Activated CD4-positive, alpha-beta T cell treated with anti-CD3 and anti-CD28 coated beads, Interleukin-2, amount 50 U/mL, for 4 hours (primary cell): ENCODE data around the gene EIF3L.

ENCODE experiments used
- DNase-seq, 2 experiments: peaks; one replicate each; pipeline ENCODE4 v3.0.0-alpha.2; 2020

EIF3L gene

DNA sequence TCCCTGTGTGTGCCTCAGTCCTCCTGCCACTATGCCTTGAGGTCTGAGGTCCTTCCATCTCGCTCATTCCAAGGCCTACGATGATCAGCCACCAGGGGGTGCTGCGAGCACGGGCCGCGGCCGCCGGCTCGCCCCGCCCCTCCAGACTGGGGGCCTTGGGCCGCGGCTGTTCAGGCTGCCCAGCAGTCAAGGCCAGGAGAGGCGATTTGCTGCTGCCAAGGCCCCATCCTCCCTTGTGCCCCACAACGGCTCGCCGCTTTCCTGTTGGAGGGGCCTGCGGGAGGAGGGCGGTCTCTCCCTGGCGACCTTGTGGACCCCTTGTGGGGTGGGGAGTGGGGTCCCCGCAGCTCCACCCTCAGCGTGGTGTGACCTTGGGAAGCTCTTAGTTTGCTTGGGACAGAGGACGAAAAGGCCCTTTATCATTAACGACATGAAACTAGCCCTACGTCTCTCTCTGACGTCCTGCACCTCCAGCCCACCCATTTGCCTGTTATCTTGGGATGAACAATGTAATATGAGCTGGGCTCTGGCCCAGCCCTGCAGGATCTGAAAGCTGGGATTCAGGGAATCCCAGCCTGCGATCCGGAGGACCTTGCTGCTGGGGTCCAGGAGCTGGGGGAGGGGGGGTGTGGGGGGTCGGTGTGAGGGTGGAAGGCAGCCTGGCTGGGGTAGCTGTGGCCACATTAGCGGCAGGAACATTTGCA is 31.4 kb upstream of the EIF3L start:
- peak; percentile 76 to 77 for DNase-seq

DNA sequence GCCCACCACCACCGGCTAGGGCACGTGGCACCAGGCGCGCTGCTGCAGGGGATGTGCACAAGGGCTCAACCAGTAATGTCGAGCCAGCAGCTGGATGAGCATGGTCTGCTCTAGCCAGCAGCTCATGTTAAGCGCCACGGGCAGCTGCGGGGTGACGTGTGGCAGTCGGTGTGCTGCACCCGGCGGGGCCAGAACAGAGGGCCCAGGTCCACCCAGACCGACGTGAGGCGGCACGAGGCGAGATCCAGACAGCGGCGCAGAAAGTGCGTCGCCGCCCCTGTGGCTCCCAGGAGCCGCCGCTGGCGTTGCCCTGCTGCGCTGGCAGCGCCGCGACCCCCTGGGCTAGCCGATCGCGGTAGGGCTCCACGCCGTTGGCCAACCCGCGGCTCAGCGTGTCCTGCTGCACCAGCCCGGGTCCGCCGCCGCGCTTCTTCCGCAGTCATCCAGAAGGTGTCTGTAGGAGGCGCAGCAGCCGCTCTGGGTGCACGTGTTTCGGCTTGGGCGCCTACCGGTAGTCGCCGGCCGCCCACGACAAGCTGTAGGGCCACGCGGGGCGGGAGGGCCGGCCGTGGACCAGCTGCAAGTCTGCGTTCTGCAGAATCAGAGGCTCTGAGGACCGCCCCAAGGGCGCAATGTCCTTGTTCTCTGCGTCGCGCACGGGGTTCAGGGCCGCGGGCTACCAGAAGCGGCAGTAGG is 30.7 kb upstream of the EIF3L start:
- DNase-seq, result peak; percentile 56 to 62

DNA sequence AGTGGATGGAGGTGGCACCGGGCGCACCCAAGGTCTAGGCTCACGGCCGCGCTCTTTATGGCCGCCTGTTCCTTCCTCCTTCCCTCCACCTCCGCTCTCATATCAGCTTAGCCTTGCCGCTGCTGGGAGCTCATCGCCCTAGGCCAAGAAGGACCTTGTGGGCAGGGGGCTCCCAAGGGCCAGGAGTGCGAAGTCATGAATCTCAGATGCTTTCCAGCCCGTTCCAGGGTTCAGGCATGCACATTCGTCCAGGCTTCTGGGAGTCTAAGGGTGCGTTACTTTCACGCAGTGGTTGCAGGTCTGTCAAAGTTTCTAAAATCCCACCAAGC is 30.1 kb upstream of the EIF3L start:
- no peak for DNase-seq

DNA sequence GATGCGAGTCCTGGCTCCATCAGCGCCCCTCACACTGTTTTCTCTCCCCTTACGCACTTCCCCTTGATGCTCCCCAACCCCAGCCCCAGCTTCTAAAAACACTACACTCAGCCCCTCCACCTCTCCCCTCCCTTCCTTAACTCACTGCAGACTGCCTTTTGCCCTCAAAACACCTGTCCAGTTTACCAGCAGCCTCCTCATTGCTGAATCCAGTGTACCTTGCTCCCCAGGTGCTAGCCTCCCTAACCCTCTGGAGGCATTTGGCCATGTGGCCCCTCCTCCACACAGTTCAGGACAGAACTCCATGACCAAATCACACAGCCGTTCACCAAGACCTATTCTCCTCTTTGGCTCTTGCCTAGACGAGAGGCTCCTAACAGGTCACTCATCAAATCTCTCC is 28.9 kb upstream of the EIF3L start:
- DNase-seq, result no peak

DNA sequence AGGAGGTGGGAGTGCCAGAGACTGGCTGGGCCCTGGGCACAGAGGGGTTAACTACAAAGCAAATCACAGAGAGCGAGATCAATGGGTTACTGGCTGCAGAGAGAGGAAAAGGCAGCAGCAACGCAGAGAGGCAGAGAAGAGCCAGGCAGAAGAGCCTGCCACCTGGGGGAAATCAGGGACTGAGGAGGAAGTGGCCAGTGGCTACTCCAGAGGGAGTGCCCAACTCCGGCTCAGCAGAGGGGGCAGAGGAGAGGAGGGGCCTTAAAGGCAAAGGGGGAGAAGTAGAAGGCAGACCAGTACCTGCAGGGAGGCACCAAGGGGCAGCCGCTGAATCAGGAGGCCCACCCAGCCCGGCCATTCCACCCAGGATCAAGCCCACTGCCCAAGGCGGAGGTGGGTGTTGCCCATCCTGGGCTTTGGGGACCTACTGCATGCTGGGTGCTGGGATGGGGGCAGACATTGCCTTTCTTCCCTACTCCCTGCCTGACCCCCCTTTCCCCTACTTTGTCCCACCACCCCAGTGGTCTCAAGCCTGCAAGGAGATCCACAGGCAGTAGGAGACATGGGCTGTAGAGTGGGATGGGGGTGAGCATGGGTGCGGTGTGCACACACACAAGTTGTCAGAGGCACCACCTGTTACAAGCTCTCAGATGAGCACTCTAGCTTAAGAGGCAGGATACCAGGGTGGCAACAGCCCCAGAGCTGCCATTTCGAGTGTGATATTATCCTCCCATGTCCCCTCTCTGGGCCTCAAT is 27.0 kb upstream of the EIF3L start:
- DNase-seq, result no peak

DNA sequence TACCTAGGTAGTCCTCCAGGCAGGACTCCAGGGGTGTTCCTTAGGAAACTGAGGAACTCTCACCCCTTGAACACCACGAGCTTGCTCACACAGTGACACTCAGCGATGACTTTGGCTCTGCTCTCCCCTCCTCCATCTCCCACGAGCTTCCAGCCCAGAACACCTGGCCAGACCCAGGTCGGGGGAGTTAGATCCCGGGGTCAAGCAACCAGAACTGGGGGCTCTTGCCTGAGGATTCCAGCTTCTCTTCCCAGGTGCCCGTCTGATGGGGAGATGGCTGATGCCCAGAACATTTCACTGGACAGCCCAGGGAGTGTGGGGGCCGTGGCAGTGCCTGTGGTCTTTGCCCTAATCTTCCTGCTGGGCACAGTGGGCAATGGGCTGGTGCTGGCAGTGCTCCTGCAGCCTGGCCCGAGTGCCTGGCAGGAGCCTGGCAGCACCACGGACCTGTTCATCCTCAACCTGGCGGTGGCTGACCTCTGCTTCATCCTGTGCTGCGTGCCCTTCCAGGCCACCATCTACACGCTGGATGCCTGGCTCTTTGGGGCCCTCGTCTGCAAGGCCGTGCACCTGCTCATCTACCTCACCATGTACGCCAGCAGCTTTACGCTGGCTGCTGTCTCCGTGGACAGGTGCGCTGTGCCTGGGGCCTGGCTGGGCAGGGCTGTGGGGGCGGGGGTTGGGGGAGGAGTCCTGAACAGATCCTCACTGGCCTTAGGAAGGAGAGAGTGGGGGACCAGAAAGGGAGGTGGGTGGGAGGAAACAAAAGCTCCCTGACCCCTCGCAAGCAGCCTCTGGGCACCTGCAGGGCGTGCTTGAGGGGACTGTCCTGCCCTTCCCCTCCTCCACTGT is 25.9 kb upstream of the EIF3L start, which contains the start of gene GALR3:
Gene GALR3 (plus strand): TSS at position 249 of the 852 bp plus-strand sequence. CDS start 25 bp downstream, at position 274.
- DNase-seq, result no peak

DNA sequence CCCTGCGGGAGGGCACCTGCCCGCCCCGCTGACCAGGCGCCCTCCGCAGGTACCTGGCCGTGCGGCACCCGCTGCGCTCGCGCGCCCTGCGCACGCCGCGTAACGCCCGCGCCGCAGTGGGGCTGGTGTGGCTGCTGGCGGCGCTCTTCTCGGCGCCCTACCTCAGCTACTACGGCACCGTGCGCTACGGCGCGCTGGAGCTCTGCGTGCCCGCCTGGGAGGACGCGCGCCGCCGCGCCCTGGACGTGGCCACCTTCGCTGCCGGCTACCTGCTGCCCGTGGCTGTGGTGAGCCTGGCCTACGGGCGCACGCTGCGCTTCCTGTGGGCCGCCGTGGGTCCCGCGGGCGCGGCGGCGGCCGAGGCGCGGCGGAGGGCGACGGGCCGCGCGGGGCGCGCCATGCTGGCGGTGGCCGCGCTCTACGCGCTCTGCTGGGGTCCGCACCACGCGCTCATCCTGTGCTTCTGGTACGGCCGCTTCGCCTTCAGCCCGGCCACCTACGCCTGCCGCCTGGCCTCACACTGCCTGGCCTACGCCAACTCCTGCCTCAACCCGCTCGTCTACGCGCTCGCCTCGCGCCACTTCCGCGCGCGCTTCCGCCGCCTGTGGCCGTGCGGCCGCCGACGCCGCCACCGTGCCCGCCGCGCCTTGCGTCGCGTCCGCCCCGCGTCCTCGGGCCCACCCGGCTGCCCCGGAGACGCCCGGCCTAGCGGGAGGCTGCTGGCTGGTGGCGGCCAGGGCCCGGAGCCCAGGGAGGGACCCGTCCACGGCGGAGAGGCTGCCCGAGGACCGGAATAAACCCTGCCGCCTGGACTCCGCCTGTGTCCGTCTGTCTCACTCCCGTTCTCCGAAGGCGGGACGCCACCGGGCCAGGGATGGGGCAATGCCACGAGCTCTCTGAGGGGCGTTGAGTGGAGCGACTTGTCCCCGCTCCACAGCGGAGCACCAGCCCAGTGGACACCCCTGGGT is 24.3 kb upstream of the EIF3L start:
- no peak for DNase-seq

DNA sequence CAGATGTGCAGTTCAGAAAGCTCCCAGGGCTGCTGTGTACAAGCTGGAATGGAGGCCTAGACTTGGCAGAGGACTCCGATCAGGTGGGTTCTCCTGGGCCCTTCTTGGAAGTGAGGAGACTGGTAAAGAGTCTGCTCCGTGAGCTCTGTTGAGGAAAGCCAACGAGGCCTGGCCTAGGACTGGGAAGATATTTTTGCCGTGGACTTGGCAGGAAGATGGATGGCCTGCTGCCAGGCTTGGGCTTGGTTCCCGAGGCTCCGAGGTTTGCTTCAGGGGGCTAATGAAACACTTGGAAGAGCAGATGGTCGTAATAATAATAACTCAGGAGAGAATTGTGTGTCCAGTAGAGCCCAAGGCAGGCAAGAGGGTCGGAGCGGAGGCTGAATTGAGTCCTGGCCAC is 22.2 kb upstream of the EIF3L start:
- DNase-seq, result no peak

DNA sequence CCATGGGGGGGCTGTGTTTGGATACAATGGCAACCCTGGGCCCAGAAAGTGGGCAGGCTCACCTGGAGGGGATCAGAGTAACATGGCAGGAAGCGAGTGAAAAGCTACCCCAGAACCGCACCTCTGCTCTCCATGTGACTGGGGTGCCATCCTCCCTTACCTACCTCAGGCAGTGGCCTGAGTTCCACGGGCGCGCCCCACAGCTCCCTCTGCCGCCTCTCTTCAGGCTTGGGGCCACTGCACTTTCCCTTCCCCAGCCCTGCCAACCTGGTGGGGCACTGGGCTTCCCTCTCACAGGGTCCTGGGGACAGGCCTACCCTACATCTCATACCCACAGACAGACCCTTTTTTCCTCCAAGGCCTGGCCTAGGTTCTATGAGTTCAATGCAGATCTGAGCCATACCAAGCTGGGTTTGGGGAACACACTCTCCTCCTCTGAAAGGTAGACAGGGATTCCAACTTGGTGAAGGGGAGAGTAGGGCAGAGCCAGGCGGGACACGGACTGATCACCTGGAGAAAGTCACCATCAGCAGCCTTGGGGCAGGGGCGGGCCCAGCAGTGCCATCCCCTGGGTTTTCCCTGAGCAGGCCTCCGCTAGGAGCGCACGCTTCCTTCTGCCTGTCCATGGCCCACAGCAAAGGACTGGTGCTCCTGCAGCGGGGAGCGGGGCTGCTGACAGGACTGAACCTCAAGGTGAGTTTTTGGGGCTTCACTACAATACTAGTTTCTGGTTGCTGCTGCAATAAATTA is 19.0 kb upstream of the EIF3L start:
- DNase-seq, result no peak

DNA sequence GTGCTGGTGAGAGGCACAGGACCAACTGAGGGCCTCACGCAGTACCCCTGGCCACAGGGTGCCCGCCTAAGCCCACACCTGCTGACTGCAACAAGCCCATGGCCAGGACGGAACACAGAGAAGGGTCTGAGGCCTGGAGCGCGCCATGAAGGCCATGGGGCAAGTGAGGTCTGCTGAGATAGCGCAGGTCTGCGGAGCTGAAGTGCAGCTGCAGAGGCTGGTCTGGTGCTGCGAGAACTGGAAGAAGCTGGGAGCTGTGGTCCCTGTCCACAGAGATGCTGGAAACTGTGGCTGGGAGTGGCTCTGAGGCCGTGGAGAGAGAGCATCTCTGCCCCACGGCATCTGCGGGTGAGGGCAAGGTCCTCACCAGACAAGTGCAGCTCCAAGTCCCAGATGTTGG is 17.7 kb upstream of the EIF3L start:
- no peak for DNase-seq

DNA sequence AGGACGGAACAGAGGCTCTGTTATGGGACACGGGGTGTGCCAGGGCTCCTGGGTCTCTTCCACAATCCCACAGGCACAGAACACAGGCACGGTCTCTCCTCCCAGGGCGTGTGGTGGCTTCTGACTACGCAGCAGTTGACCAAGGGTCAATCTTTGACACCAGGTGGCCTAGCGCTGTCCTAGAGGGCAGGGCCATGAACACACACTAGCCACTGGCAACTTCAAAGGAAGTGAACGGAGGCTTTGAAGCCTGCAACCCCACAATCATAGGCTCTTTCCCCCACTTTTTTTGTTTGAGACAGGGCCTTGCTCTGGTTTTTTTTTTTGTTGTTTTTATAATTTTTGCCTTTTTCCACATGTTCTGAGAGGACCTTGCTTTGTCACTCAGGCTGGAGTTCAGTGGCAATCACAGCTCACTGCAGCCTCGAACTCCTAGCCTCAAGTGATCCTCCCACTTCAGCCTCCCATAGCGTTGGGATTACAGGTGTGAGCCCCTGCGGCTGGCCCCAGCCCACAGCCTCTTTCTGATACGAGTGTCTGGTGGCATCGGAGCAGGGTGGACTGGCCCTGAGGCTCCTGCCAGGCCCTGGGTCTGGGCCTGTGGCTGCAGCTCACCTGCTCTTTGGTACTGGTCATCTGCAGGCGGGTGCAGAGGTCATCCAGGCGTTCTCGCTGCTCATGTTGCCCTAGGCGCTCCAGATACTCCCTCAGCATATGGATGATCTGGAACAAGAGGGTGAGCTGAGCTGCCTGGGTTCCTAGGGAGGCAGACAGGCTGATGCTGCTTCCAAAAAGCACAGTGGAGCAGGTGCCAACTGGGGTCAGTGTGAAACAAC is 17.0 kb upstream of the EIF3L start:
- no peak for DNase-seq

DNA sequence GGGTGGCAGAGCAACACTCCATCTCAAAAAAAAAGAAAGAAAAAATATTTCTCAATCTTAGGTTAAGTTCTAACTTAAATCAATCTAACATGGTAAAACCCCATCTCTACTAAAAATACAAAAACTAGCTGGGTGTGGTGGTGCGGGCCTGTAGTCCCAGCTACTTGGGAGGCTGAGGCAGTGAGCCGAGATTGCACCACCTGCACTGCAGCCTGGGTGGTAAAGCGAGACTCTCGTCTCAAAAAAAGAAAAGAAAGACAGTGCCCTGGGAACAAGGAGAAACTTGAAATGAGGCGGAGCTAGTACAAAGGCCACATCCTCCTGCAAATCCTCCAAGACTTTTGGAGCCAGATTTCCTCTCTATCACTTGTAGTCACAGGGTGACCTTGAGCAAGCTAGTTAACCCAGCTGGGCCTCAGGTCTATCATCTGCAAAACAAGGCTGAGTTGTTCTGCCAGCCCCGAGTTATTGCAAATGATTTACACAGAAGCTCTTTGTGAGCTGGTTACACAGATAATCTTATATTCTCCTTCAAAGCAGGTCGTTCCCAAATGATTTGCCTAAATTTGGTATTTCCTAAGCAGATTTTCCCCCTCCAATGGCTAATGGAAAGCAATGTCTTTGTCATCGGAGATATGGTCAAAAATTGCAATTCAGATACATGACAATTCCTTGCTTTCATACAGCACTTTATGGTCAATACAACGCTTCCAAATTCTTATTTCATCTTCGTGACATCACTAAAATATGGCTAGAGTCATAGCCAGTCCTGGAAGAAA is 7.0 kb upstream of the EIF3L start:
- DNase-seq, result no peak

DNA sequence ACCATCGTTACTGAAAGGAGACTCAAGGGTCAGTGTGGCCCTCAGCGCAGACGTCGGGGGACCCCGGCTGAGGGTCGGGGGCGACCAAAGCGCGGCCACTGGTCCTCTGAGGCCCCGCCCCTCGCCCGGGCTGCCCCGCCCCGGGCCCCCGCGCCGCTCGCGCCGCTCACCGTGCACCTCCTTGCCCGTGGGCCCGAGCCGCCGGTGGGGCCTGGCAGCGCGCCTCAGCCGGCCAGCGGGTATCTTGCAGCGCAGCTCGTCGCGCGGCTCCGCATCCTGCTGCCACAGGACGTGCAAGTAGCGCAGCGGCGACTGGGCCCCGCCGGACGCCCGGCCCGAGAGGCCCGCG is 5.5 kb upstream of the EIF3L start:
- peak in 1 of 2 experiments; percentile 7 for DNase-seq

DNA sequence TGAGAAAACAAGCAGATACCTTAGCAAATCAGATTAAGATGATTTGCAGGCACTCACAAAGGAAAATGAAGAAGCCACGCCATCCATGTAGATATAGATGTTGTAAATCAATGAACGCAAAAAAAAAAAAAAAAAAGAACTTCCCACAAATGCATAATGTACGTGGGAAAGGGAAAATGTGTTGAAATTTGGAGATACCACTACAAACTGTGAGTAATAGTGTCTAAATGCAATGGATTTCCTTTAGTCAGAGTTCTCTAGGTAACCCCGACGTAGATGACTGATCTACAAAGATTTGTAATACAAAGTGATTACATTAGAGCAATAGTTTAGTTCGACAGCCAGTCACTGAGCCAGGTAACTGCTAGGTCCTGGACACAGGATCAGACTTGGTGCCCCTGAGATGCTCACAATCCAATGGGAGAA is 4.3 kb upstream of the EIF3L start:
- DNase-seq, result no peak

DNA sequence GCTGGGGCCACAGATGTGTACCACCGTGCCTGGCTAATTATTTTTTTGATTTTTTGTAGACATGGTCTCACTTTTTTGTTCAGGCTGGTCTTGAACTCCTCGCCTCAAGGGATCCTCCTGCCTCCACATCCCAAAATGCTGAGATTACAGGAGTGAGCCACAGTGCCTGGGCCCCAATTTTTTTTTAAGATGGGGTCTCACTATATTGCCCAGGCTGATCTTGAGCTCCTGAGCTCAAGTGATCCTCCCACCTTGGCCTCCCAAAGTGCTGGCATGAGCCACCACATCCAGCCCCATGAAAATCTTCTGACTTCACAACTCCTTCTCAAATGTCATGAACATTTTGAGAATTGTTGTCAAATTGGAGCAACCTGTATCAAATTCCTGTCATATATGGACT is 2.8 kb upstream of the EIF3L start:
- DNase-seq, result no peak

DNA sequence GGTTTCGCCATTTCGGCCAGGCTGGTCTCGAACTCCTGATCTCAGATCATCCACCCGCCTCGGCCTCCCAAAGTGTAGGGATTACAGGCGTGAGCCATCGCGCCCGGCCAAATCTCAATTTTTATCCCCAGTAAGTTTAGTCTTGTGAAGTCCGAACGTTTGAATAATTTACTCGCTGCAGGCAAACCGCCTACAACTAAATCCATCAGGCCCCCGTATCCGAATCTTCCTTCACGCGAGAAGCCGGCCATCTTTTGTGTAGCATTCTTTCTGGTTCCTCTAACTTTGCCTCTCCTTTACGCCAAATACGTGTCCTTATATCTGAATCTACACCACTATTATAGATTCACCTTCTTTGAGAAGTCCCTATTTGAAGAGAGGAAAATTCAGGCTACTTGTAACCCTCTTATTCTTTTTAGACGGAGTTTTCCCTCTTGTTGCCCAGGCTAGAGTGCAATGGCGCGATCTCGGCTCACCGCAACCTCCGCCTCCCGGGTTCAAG is 581 bp upstream of the EIF3L start:
- no peak for DNase-seq

DNA sequence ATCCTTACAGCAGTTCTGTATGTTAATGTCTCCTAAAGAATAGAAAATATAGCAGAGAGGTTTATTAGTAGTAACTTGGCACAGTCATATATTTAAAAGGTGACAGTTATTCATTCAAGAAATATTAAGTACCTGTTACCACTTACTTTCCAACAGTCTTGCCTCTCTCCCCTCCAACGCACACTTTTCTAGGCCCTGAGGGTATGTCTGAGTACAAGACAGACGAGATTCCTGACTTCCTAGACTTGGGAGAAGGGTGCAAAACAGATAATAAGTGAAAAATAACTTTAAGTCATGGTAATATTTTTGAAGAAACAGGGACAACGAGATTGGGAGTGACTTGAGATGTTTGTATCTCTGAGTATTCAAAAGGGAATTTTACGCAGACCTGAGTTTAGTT is 1.6 kb downstream of the EIF3L start:
- no peak for DNase-seq

DNA sequence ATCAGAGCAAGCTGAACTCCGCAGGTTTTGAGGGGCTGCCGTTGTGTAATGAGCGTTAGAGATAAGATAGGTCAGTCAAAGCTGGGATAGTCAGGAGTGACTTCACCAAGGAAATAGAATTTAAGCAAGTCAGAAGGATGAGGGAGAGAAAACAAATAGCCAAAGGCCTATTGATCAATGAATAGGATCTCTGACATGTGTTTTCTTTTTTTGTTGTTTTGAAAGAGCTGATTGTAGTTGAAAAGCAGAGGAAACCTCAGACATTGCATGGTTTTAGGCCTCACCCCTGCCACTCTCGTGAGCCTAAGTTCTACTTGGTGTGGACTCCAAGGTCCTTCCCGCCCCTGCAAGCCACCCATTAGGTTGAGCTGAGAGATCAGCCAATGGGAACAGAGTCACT is 3.2 kb downstream of the EIF3L start:
- DNase-seq, result no peak

DNA sequence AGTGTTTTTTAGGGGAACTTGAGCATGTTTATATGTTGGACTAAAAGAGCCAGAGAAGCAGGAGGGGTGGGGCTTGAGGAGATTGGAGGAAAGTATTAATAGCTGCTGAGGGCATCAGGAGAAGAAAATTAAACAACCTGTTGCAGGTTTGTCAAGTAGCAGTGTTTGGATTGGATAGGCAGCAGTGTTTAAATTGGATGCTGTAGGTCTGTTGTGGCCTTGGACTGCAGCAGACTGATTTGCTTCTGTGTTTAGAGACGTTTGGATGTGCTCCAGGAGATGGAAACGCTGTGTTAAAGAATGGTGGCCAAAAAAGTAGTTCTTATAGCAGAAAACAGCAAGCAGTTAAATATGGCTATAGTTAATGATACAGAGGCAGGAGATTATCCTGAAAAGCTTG is 5.7 kb downstream of the EIF3L start:
- DNase-seq, result no peak
